Measurements from ENCODE around the gene MCC.

GRCh38 chr5:113344973-113345940, 143.0 kb downstream of the MCC start:
- TF ChIP-seq CTCF (conservative IDR thresholded peaks at IDR 0.05 in 1 of 2, IDR thresholded peaks at IDR 0.05 in 1 of 2; ENCODE audit: low read depth in 1 of 2, low read length in 2 of 2) (no peak), EZH2 (IDR thresholded peaks at IDR 0.05; ENCODE audit: low read length, missing control alignments) (no peak)
